ENCODE data around the gene KRT71.

Gene KRT71

DNA sequence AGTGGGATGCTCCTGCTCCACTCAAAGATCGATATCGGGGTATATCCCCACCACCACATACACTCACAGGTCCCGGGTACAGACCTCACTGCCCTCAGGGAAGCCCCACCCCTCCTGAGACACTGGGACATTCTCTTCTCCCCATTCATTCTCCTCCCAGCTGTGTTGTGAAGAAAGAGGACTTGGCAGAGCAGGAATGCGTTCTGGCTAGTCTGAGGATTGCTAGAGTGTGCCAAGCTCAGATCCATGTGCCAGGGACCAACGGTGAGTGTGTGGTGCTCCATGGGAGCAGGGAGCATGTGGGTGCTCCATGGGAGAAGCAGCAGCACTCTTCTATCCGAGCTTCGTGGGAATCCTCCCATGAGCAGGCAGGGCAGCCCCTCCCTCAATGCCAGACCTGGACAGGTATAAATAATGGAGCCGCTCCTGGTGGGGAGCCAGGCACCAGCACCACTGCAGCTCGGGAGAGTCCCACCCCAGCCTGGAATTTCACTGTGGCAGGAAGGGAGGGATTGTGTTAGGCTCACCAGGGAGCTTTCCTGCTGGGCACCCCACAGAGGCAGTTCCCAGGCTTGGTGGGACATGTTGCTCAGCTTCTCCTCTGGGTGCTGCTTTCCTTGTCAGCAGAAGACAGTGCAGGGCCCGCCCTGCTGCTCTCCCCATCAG lies 30.5 kb downstream of the KRT71 start:
- no peak for TF ChIP-seq CTCF (IDR thresholded peaks at IDR 0.05; ENCODE audit: low read depth, low read length, missing control alignments)
- DNase-seq (ENCODE audit: extremely low read depth, low read depth), result no peak
- no peak overlapping the region for H3K4me3 ChIP-seq (replicated peaks; ENCODE audit: low read depth, low read length)

DNA sequence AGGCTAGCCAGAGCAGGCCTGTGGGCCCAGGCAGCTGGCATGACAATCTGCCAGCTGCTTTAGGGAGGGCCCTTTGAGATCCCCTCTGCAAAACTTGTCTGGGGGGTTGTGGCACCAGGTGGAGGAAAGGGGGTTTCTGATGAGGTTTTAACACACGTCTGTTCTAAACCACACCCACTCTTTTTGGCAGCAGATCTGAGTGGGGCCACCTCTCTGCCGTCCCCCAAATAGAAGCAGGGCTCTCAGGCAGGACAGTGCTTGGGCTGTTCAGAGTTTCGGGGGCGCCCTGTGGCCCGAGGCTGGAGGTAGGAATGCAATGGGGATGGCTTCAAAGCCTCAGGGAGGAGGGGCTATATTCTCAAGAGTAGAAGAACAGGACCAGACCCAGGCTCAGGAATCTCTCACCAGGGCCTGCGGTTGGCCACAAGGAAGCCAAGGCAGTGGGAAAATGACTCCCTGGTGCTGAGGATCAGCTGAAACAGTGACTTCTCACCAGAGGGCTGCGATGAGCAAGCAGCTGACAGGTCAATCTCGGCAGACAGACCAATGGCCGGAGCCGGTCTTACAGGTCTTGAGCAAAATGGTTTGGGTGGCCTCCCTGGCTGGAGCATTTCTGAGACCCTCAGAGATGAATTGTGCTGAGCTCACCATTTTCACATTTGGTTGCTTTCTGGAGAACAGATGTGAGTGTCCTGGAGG lies 31.2 kb downstream of the KRT71 start:
- TF ChIP-seq CTCF (IDR thresholded peaks at IDR 0.05; ENCODE audit: low read depth, low read length, missing control alignments), result no peak
- H3K4me3 ChIP-seq (replicated peaks; ENCODE audit: low read depth, low read length), result no peak overlapping the region

GRCh38 chr12:52521175-52521567 lies 31.8 kb downstream of the KRT71 start:
- no peak for TF ChIP-seq CTCF (IDR thresholded peaks at IDR 0.05; ENCODE audit: low read depth, low read length, missing control alignments)
- no peak for DNase-seq (ENCODE audit: extremely low read depth, low read depth)
- H3K4me3 ChIP-seq (replicated peaks; ENCODE audit: low read depth, low read length), result no peak overlapping the region

More for the DNA sequence above, 31.2 kb downstream of the KRT71 start:
- DNase-seq (ENCODE audit: extremely low read depth, low read depth), result no peak

GRCh38 chr12:52519826-52520662 lies 32.9 kb downstream of the KRT71 start, which contains the start of gene KRT5:
TSS of gene KRT5 (minus strand) at chr12:52520394. CDS start at chr12:52520296, 98 bp downstream.
- no peak for TF ChIP-seq CTCF (IDR thresholded peaks at IDR 0.05; ENCODE audit: low read depth, low read length, missing control alignments)

DNA sequence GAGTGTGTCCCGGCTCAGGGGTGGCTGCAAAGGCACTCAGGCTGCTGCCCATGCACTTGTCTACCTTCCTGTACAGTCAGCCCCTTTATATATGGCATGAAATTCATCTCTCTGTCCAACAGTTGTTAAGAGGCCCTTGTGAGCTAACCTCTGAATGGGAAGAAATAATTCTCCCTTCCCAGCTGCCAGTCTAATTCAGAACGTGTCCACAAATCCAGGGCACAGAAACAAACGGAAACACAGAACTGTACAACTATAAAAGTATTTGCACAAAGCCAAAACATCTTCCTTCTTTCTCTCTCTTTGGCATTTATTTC lies 33.6 kb downstream of the KRT71 start:
- TF ChIP-seq CTCF (IDR thresholded peaks at IDR 0.05; ENCODE audit: low read depth, low read length, missing control alignments), result no peak
- H3K4me3 ChIP-seq (replicated peaks; ENCODE audit: low read depth, low read length), result no peak overlapping the region
- no peak for DNase-seq (ENCODE audit: extremely low read depth, low read depth)

More at GRCh38 chr12:52519826-52520662, 32.9 kb downstream of the KRT71 start, which contains the start of gene KRT5:
- no peak for DNase-seq (ENCODE audit: extremely low read depth, low read depth)
- no peak within 1 kb of the TSS for H3K4me3 ChIP-seq (replicated peaks; ENCODE audit: low read depth, low read length)

DNA sequence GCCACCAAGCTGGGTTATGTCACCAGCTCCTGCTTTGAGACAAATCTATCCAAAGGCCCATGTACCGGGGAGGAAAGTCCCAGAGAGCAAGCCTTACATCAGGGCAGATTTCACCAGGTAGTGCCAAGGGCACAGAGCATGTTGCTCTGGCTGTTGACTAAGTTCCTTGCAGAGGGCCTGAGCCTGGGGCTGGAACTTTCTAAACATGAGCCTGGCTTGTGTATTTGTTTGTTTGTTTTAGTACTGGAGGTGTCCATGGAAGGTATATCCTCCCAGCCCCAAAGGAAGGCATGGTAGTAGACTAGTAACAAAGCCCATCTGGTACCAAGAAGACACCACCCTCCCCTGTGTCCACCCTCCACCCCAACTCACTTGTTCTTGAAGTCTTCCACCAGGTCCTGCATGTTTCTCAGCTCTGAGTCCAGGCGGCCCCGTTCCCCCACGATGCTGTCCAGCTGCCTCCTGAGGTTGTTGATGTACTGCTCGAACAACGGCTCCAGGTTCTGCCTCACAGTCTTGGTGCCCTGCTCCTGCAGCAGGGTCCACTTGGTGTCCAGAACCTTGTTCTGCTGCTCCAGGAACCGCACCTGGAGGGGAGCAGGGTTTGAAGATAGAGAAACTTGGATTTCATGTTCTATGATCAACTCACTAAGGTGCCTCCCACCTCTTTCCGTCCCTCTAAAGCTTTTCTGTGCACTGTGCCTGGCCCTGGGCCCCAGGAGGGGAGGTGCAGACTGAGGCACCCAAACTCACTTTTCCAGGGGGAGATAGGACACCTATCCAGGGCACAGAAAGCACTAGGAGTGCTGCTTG lies 34.2 kb downstream of the KRT71 start:
- no peak for TF ChIP-seq CTCF (IDR thresholded peaks at IDR 0.05; ENCODE audit: low read depth, low read length, missing control alignments)
- DNase-seq (ENCODE audit: extremely low read depth, low read depth), result no peak
- no peak overlapping the region for H3K4me3 ChIP-seq (replicated peaks; ENCODE audit: low read depth, low read length)

Measured in HFF-Myc (cell line).